ENCODE results near the gene BCKDHB. TPM values are rescaled to one million over a fixed set of nuclear protein-coding genes. Genes with fewer than 3 reads are reported as not detected.

BCKDHB gene
- total RNA-seq, 2 donors from 2014 or later: 19.0 to 33.0 TPM

GRCh38 chr6:80091506-80091905 lies 15.0 kb upstream of the BCKDHB start:
- intact Hi-C loops (cut with DNase I): loop anchor here (5.0 kb wide), 1 partner anchor 144 kb away; the partner anchor contains the start of gene ELOVL4
- Histone ChIP-seq H3K27ac (no peak overlapping the region), H3K4me1 (replicated peaks) (no peaks in the 10 kb centered on the region), H3K27me3 (replicated peaks; ENCODE audit: insufficient read depth) (no peaks in the 10 kb centered on the region), H3K4me3 (no peak overlapping the region), H3K9me3 (no peaks in the 10 kb centered on the region), H3K36me3 (no peaks in the 10 kb centered on the region)
- TF ChIP-seq POLR2AphosphoS5 (IDR thresholded peaks at IDR 0.05): no peak
- no peak for TF ChIP-seq CTCF (IDR thresholded peaks at IDR 0.05)
- TF ChIP-seq POLR2A (IDR thresholded peaks at IDR 0.05): no peak
- no peak for DNase-seq (ENCODE audit: low spot score)

- H3K9me3 ChIP-seq: no peaks in the 10 kb centered on the region
- no peak for TF ChIP-seq POLR2AphosphoS5 (IDR thresholded peaks at IDR 0.05)
- no peak for TF ChIP-seq POLR2A (IDR thresholded peaks at IDR 0.05)
- peak; percentile 14 to 66 (median 49) for TF ChIP-seq CTCF (IDR thresholded peaks at IDR 0.05)
- 5% methylated on average over 2 of the region's 2 CpGs for WGBS
- no peak overlapping the region for H3K27ac ChIP-seq
- no peak overlapping the region for H3K4me3 ChIP-seq
- H3K27me3 ChIP-seq (replicated peaks; ENCODE audit: insufficient read depth): no peaks in the 10 kb centered on the region
- no peaks in the 10 kb centered on the region for H3K4me1 ChIP-seq (replicated peaks)
- intact Hi-C loops (cut with DNase I): loop anchor here (5.0 kb wide), 1 partner anchor 147 kb away; the partner anchor contains the start of gene ELOVL4
- H3K36me3 ChIP-seq: no peaks in the 10 kb centered on the region
- no peak for DNase-seq (ENCODE audit: low spot score)
These were observed 12.5 kb upstream of the BCKDHB start for GRCh38 chr6:80094017-80094416.

GRCh38 chr6:80095600-80095999 lies 10.9 kb upstream of the BCKDHB start:
- intact Hi-C loops (cut with DNase I): no loop called here
- H3K9me3 ChIP-seq: no peaks in the 10 kb centered on the region
- no peaks in the 10 kb centered on the region for H3K36me3 ChIP-seq
- 58% methylated on average over 3 of the region's 3 CpGs for WGBS
- TF ChIP-seq POLR2AphosphoS5 (IDR thresholded peaks at IDR 0.05) (no peak), CTCF (IDR thresholded peaks at IDR 0.05) (no peak), POLR2A (IDR thresholded peaks at IDR 0.05) (no peak)
- no peak overlapping the region for H3K4me3 ChIP-seq
- no peaks in the 10 kb centered on the region for H3K4me1 ChIP-seq (replicated peaks)
- H3K27ac ChIP-seq: no peak overlapping the region
- no peak for DNase-seq (ENCODE audit: low spot score)
- H3K27me3 ChIP-seq (replicated peaks; ENCODE audit: insufficient read depth): no peaks in the 10 kb centered on the region

- no peaks in the 10 kb centered on the region for H3K27me3 ChIP-seq (replicated peaks; ENCODE audit: insufficient read depth)
- TF ChIP-seq POLR2AphosphoS5 (IDR thresholded peaks at IDR 0.05) (no peak), CTCF (IDR thresholded peaks at IDR 0.05) (no peak), POLR2A (IDR thresholded peaks at IDR 0.05) (no peak)
- intact Hi-C loops (cut with DNase I): no loop called here
- H3K4me3 ChIP-seq: no peak overlapping the region
- DNase-seq (ENCODE audit: low spot score): no peak
- H3K36me3 ChIP-seq: no peaks in the 10 kb centered on the region
- H3K9me3 ChIP-seq: no peaks in the 10 kb centered on the region
- H3K4me1 ChIP-seq (replicated peaks): no peaks in the 10 kb centered on the region
- H3K27ac ChIP-seq: no peak overlapping the region
These were observed 8.1 kb upstream of the BCKDHB start for GRCh38 chr6:80098392-80098791.

- Histone ChIP-seq H3K27me3 (replicated peaks; ENCODE audit: insufficient read depth) (no peaks in the 10 kb centered on the region), H3K27ac (no peak overlapping the region), H3K9me3 (no peaks in the 10 kb centered on the region), H3K36me3 (no peaks in the 10 kb centered on the region), H3K4me1 (replicated peaks) (no peaks in the 10 kb centered on the region), H3K4me3 (no peak overlapping the region)
- intact Hi-C loops (cut with DNase I): no loop called here
- TF ChIP-seq POLR2AphosphoS5 (IDR thresholded peaks at IDR 0.05): no peak
- no peak for TF ChIP-seq POLR2A (IDR thresholded peaks at IDR 0.05)
- TF ChIP-seq CTCF (IDR thresholded peaks at IDR 0.05): no peak
- DNase-seq (ENCODE audit: low spot score): no peak
These were observed 2.0 kb upstream of the BCKDHB start for GRCh38 chr6:80104520-80104919.

Measured in prostate gland (tissue), 2 donors.